Right renal pelvis (tissue), 4 donors: ENCODE measurements around the gene NME3. TPM values are rescaled to one million over a fixed set of nuclear protein-coding genes. Genes with fewer than 3 reads are reported as not detected.

Source experiments
- DNase-seq, 4 donors: peaks; one replicate each; pipeline ENCODE4 v3.0.0-alpha.2; 2013; ENCODE audit warnings: low read depth in 4 of 4, low spot score in 3 of 4, missing footprints in 1 of 4
- polyA plus RNA-seq, 4 donors: library from polyadenylated mRNA; unstranded; fragments of 120-200 nt; gene quantifications; one replicate each; pipeline ENCODE4 v1.2.1, GENCODE V29; 2013; ENCODE audit not compliant: insufficient read length in 4 of 4

NME3 gene
- polyA plus RNA-seq, 4 donors, result 23.2 to 49.8 (median 24.3) TPM

- no peak for DNase-seq
Measured at GRCh38 chr16:1731073-1731472, 40.3 kb downstream of the NME3 start.

- DNase-seq, result no peak
Measured at GRCh38 chr16:1729445-1729844, 41.9 kb downstream of the NME3 start.

GRCh38 chr16:1729026-1729425 lies 42.3 kb downstream of the NME3 start:
- no peak for DNase-seq

GRCh38 chr16:1727651-1728624 lies 43.4 kb downstream of the NME3 start:
- DNase-seq, result no peak

- DNase-seq, result no peak
Measured at GRCh38 chr16:1726661-1727502, 44.5 kb downstream of the NME3 start.

GRCh38 chr16:1724491-1724890 lies 46.9 kb downstream of the NME3 start:
- DNase-seq, result no peak

- DNase-seq, result no peak
Measured at GRCh38 chr16:1723450-1724147, 47.7 kb downstream of the NME3 start.

GRCh38 chr16:1721372-1721771 lies 50.0 kb downstream of the NME3 start:
- DNase-seq, result no peak

Other genes starting within 250 kb of the NME3 start
- 10 to 100 TPM; 18.8 to 28.5 (median 20.6) TPM for gene TMEM204, start 237.9 kb downstream of the NME3 start, polyA plus RNA-seq
- 10 to 100 TPM; 37.3 to 43.5 (median 39.3) TPM for gene IFT140, start 159.5 kb downstream of the NME3 start, polyA plus RNA-seq
- gene CRAMP1, start 159.2 kb downstream of the NME3 start, polyA plus RNA-seq, result 10 to 100 TPM; 16.8 to 21.2 (median 19.0) TPM
- gene JPT2, start 93.3 kb downstream of the NME3 start, polyA plus RNA-seq, result 10 to 100 TPM; 76.4 to 95.3 (median 82.2) TPM
- 10 to 100 TPM; 38.7 to 54.3 (median 49.1) TPM for gene MAPK8IP3, start 65.3 kb downstream of the NME3 start, polyA plus RNA-seq
- 10 to 100 TPM in 1 of 4 donors, 1 to 10 TPM in 3; 6.7 to 10.7 (median 8.6) TPM for gene EME2, start 1.3 kb upstream of the NME3 start, polyA plus RNA-seq
- 10 to 100 TPM; 64.2 to 87.3 (median 66.9) TPM for gene MRPS34, start 1.6 kb upstream of the NME3 start, polyA plus RNA-seq
- 10 to 100 TPM; 34.9 to 58.0 (median 38.5) TPM for gene SPSB3, start 11.0 kb upstream of the NME3 start, polyA plus RNA-seq
- gene NUBP2, start 11.4 kb upstream of the NME3 start, polyA plus RNA-seq, result 10 to 100 TPM; 36.8 to 62.7 (median 40.5) TPM
- 1 to 10 TPM; 2.2 to 4.6 (median 2.7) TPM for gene IGFALS, start 22.2 kb upstream of the NME3 start, polyA plus RNA-seq
- 10 to 100 TPM; 34.3 to 51.3 (median 37.5) TPM for gene HAGH, start 55.3 kb upstream of the NME3 start, polyA plus RNA-seq
- 10 to 100 TPM; 35.4 to 52.7 (median 43.9) TPM for gene FAHD1, start 55.7 kb upstream of the NME3 start, polyA plus RNA-seq
- 1 to 10 TPM in 2 of 4 donors, under 1 TPM in 2; 0.37 to 1.7 (median 1.2) TPM for gene MEIOB, start 100.6 kb upstream of the NME3 start, polyA plus RNA-seq
- gene HS3ST6, start 146.9 kb upstream of the NME3 start, polyA plus RNA-seq, result under 1 TPM; 0.14 to 0.88 (median 0.32) TPM
- gene MSRB1, start 171.7 kb upstream of the NME3 start, polyA plus RNA-seq, result 10 to 100 TPM; 62.5 to 86.2 (median 67.2) TPM
- gene RPL3L, start 183.1 kb upstream of the NME3 start, polyA plus RNA-seq, result under 1 TPM; 0.18 to 0.31 (median 0.21) TPM
- 100 to 1,000 TPM; 125 to 156 (median 130) TPM for gene NDUFB10, start 188.0 kb upstream of the NME3 start, polyA plus RNA-seq
- 1,000 to 10,000 TPM; 1,839 to 2,451 (median 2,117) TPM for gene RPS2, start 193.3 kb upstream of the NME3 start, polyA plus RNA-seq
- gene RNF151, start 195.3 kb upstream of the NME3 start, polyA plus RNA-seq, result not detected
- gene TBL3, start 200.5 kb upstream of the NME3 start, polyA plus RNA-seq, result 10 to 100 TPM; 26.0 to 47.2 (median 35.0) TPM
- under 1 TPM; 0.52 to 0.97 (median 0.65) TPM for gene NOXO1, start 209.9 kb upstream of the NME3 start, polyA plus RNA-seq
- 10 to 100 TPM; 24.2 to 36.0 (median 27.1) TPM for gene GFER, start 212.7 kb upstream of the NME3 start, polyA plus RNA-seq
- 1 to 10 TPM; 1.2 to 2.6 (median 2.3) TPM for gene SYNGR3, start 218.4 kb upstream of the NME3 start, polyA plus RNA-seq
- gene ZNF598, start 238.3 kb upstream of the NME3 start, polyA plus RNA-seq, result 10 to 100 TPM; 17.6 to 27.5 (median 18.1) TPM
- gene NPW, start 248.2 kb upstream of the NME3 start, polyA plus RNA-seq, result 10 to 100 TPM in 1 of 4 donors, 1 to 10 TPM in 3; 3.8 to 10.3 (median 5.5) TPM